GM23338 (cell line): ENCODE measurements around the gene PDE4D. TPM values are rescaled to one million over a fixed set of nuclear protein-coding genes. Genes with fewer than 3 reads are reported as not detected.

Experiments used
- ATAC-seq: fragments of 200-7000 bp; cut with Tn5 transposase; 3 replicates; pipeline ENCODE4 v1.9.1; 2020
- DNase-seq: peaks from one replicate; pipeline ENCODE4 v3.0.0-alpha.2; 2015; ENCODE audit warnings: low spot score
- H2AFZ ChIP-seq: fragments of 200-600 bp; sonication (generic); 2 replicates; pipeline ENCODE4 v1.8.0; 2016; ENCODE audit warnings: antibody characterized with exemption, mild to moderate bottlenecking, moderate library complexity
- H3F3A ChIP-seq: fragments of 200-600 bp; sonication (generic); replicated peaks from 2 replicates; pipeline ENCODE4 v1.8.0; 2017; ENCODE audit warnings: antibody characterized with exemption, mixed run types, low read depth
- H3K27ac ChIP-seq: fragments of 200-600 bp; sonication (generic); 2 replicates; pipeline ENCODE4 v1.6.1; 2016; ENCODE audit warnings: low read depth
- H3K27me3 ChIP-seq: fragments of 200-600 bp; sonication (generic); 2 replicates; pipeline ENCODE4 v1.8.0; 2016; ENCODE audit warnings: mild to moderate bottlenecking, mixed run types, moderate library complexity; ENCODE audit not compliant: insufficient read depth
- H3K36me3 ChIP-seq: fragments of 200-600 bp; sonication (generic); 2 replicates; pipeline ENCODE4 v1.8.0; 2016; ENCODE audit warnings: mild to moderate bottlenecking; ENCODE audit not compliant: insufficient read depth
- H3K4me1 ChIP-seq: fragments of 200-600 bp; sonication (generic); 2 replicates; pipeline ENCODE4 v1.8.0; 2016; ENCODE audit warnings: mild to moderate bottlenecking, moderate library complexity; ENCODE audit not compliant: insufficient read depth
- H3K4me2 ChIP-seq: fragments of 200-600 bp; sonication (generic); 2 replicates; pipeline ENCODE4 v1.7.1; 2017; ENCODE audit warnings: mixed run types
- H3K4me3 ChIP-seq: fragments of 200-600 bp; sonication (generic); 2 replicates; pipeline ENCODE4 v1.6.1; 2016; ENCODE audit warnings: mixed run types
- H3K79me2 ChIP-seq: fragments of 200-600 bp; sonication (generic); replicated peaks from 2 replicates; pipeline ENCODE4 v1.8.0; 2017; ENCODE audit warnings: mild to moderate bottlenecking; ENCODE audit not compliant: insufficient read depth
- H3K9me2 ChIP-seq: fragments of 200-600 bp; sonication (generic); 2 replicates; pipeline ENCODE4 v1.8.0; 2017; ENCODE audit not compliant: insufficient read depth
- H4K20me1 ChIP-seq: fragments of 200-600 bp; sonication (generic); replicated peaks from 2 replicates; pipeline ENCODE4 v1.8.0; 2017; ENCODE audit warnings: mild to moderate bottlenecking; ENCODE audit not compliant: insufficient read depth
- H3K27ac Mint-ChIP-seq: 2 replicates; pipeline ENCODE4 v1.8.0; 2020; ENCODE audit warnings: inconsistent platforms, mild to moderate bottlenecking, moderate library complexity, mixed read lengths
- H3K27me3 Mint-ChIP-seq: 3 replicates; pipeline ENCODE4 v1.8.0; 2022; ENCODE audit warnings: low read depth, mild to moderate bottlenecking, moderate library complexity, mixed read lengths, inconsistent platforms; ENCODE audit not compliant: insufficient read depth, poor library complexity
- H3K36me3 Mint-ChIP-seq: 3 replicates; pipeline ENCODE4 v1.8.0; 2021; ENCODE audit warnings: low read depth, mild to moderate bottlenecking, inconsistent platforms, moderate library complexity, mixed read lengths
- H3K4me1 Mint-ChIP-seq: 3 replicates; pipeline ENCODE4 v1.8.0; 2020; ENCODE audit warnings: mild to moderate bottlenecking, inconsistent platforms, mixed read lengths
- H3K4me3 Mint-ChIP-seq: 3 replicates; pipeline ENCODE4 v1.8.0; 2021; ENCODE audit warnings: moderate library complexity, mild to moderate bottlenecking, inconsistent platforms, mixed read lengths
- H3K9me3 Mint-ChIP-seq: 3 replicates; pipeline ENCODE4 v1.8.0; 2020; ENCODE audit warnings: moderate library complexity, mild to moderate bottlenecking, inconsistent platforms, mixed read lengths
- CREB1 ChIP-seq: fragments of 250-450 bp; sonication (Bioruptor Pico); IDR thresholded peaks from 2 replicates; pipeline ENCODE4 v1.5.0; 2020; ENCODE audit warnings: low read depth, mild to moderate bottlenecking, moderate library complexity
- EZH2 ChIP-seq: fragments of 200-600 bp; sonication (generic); IDR thresholded peaks from one replicate; pipeline ENCODE4 v1.8.0; 2017; ENCODE audit warnings: antibody characterized with exemption, mild to moderate bottlenecking, low read depth; ENCODE audit not compliant: unreplicated experiment
- EZH2phosphoT487 ChIP-seq: fragments of 200-600 bp; sonication (generic); IDR thresholded peaks from one replicate; pipeline ENCODE4 v1.8.1; 2018; ENCODE audit warnings: antibody characterized with exemption; ENCODE audit not compliant: unreplicated experiment
- JUNB ChIP-seq: IDR thresholded peaks from one replicate; pipeline ENCODE4 v1.6.1; 2016; ENCODE audit warnings: antibody characterized with exemption; ENCODE audit not compliant: unreplicated experiment
- NANOG ChIP-seq: IDR thresholded peaks from 2 replicates; pipeline ENCODE4 v1.6.1; 2016; ENCODE audit warnings: antibody characterized with exemption, borderline replicate concordance
- POLR2AphosphoS5 ChIP-seq: IDR thresholded peaks from 2 replicates; pipeline ENCODE4 v1.6.1; 2016; ENCODE audit warnings: antibody characterized with exemption, low read depth
- STAT1 ChIP-seq: IDR thresholded peaks from one replicate; pipeline ENCODE4 v1.6.1; 2016; ENCODE audit warnings: antibody characterized with exemption; ENCODE audit not compliant: unreplicated experiment
- ZNF114 ChIP-seq: fragments of 250-450 bp; sonication (Bioruptor Pico); IDR thresholded peaks from 2 replicates; pipeline ENCODE4 v1.5.0; 2020; ENCODE audit warnings: mild to moderate bottlenecking, moderate library complexity
- ZNF331 ChIP-seq: fragments of 250-450 bp; sonication (Bioruptor Pico); IDR thresholded peaks from 2 replicates; pipeline ENCODE4 v1.5.0; 2020; ENCODE audit warnings: low read depth, mild to moderate bottlenecking, moderate library complexity
- polyA plus RNA-seq: library from polyadenylated mRNA; unstranded; fragments of >200 nt; fragmentation: Nextera tagmentation; extraction: Ambion mirVana; gene quantifications from 2 replicates; pipeline ENCODE4 v1.2.1, GENCODE V29; 2016
- total RNA-seq: library from RNA; depleted of rRNA; stranded (reverse); fragments of >200 nt; shearing (Covaris generic); gene quantifications from 2 replicates; pipeline ENCODE4 v1.2.3, GENCODE V29; 2014
- TF ChIP-seq, protein P1 (sequence below): fragments of 250-450 bp; sonication (Bioruptor Pico); IDR thresholded peaks from 2 replicates; pipeline ENCODE4 v1.5.0; 2020; ENCODE audit warnings: mild to moderate bottlenecking, moderate library complexity
- TF ChIP-seq, protein P2 (sequence below): IDR thresholded peaks from 2 replicates; pipeline ENCODE4 v1.6.1; 2016; ENCODE audit warnings: antibody characterized with exemption
- TF ChIP-seq, protein P3 (sequence below): IDR thresholded peaks from one replicate; pipeline ENCODE4 v1.6.1; 2018; ENCODE audit warnings: antibody characterized with exemption; ENCODE audit not compliant: unreplicated experiment

The PDE4D gene
- total and polyA plus RNA-seq, 2 experiments from 2014 or later: 2.1 to 4.7 TPM

DNA sequence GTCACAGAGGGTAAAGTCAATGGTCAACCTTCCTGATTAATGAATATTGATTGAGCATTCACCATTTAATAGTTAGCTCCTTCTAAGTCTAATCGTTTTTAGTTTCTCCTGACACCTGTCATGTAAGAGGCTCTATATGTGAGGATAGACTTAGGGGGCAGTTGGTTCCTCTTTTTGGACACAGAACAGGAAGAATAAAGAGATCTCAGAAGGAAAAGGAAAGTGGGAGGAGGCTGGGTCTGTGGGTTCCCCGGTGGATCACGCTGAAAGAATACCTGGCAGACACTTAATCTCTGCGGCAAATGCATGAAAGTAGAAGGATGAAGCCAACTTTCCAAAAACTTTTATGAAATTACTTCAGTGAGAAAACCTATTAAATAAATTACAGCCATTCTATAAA is 98.4 kb downstream of the PDE4D start:
- H3K27ac Mint-ChIP-seq: no peak overlapping the region

More for the DNA sequence above, 98.4 kb downstream of the PDE4D start:
- no peaks in the 10 kb centered on the region for H3K27me3 ChIP-seq
- peaks cover 16% of the 10 kb centered on the region for H3K4me1 Mint-ChIP-seq
- no peak overlapping the region for H3K27ac ChIP-seq
- DNase-seq: no peak
- H3K4me3 ChIP-seq: no peak overlapping the region
- H3K27me3 Mint-ChIP-seq: no peaks in the 10 kb centered on the region
- H3K4me2 ChIP-seq: no peak overlapping the region
- TF ChIP-seq, protein P1, sequence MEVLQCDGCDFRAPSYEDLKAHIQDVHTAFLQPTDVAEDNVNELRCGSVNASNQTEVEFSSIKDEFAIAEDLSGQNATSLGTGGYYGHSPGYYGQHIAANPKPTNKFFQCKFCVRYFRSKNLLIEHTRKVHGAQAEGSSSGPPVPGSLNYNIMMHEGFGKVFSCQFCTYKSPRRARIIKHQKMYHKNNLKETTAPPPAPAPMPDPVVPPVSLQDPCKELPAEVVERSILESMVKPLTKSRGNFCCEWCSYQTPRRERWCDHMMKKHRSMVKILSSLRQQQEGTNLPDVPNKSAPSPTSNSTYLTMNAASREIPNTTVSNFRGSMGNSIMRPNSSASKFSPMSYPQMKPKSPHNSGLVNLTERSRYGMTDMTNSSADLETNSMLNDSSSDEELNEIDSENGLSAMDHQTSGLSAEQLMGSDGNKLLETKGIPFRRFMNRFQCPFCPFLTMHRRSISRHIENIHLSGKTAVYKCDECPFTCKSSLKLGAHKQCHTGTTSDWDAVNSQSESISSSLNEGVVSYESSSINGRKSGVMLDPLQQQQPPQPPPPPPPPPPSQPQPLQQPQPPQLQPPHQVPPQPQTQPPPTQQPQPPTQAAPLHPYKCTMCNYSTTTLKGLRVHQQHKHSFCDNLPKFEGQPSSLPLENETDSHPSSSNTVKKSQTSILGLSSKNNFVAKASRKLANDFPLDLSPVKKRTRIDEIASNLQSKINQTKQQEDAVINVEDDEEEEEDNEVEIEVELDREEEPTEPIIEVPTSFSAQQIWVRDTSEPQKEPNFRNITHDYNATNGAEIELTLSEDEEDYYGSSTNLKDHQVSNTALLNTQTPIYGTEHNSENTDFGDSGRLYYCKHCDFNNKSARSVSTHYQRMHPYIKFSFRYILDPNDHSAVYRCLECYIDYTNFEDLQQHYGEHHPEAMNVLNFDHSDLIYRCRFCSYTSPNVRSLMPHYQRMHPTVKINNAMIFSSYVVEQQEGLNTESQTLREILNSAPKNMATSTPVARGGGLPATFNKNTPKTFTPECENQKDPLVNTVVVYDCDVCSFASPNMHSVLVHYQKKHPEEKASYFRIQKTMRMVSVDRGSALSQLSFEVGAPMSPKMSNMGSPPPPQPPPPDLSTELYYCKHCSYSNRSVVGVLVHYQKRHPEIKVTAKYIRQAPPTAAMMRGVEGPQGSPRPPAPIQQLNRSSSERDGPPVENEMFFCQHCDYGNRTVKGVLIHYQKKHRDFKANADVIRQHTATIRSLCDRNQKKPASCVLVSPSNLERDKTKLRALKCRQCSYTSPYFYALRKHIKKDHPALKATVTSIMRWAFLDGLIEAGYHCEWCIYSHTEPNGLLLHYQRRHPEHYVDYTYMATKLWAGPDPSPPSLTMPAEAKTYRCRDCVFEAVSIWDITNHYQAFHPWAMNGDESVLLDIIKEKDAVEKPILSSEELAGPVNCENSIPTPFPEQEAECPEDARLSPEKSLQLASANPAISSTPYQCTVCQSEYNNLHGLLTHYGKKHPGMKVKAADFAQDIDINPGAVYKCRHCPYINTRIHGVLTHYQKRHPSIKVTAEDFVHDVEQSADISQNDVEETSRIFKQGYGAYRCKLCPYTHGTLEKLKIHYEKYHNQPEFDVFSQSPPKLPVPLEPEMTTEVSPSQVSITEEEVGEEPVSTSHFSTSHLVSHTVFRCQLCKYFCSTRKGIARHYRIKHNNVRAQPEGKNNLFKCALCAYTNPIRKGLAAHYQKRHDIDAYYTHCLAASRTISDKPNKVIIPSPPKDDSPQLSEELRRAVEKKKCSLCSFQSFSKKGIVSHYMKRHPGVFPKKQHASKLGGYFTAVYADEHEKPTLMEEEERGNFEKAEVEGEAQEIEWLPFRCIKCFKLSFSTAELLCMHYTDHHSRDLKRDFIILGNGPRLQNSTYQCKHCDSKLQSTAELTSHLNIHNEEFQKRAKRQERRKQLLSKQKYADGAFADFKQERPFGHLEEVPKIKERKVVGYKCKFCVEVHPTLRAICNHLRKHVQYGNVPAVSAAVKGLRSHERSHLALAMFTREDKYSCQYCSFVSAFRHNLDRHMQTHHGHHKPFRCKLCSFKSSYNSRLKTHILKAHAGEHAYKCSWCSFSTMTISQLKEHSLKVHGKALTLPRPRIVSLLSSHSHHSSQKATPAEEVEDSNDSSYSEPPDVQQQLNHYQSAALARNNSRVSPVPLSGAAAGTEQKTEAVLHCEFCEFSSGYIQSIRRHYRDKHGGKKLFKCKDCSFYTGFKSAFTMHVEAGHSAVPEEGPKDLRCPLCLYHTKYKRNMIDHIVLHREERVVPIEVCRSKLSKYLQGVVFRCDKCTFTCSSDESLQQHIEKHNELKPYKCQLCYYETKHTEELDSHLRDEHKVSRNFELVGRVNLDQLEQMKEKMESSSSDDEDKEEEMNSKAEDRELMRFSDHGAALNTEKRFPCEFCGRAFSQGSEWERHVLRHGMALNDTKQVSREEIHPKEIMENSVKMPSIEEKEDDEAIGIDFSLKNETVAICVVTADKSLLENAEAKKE: no peak
- TF ChIP-seq, protein P2, sequence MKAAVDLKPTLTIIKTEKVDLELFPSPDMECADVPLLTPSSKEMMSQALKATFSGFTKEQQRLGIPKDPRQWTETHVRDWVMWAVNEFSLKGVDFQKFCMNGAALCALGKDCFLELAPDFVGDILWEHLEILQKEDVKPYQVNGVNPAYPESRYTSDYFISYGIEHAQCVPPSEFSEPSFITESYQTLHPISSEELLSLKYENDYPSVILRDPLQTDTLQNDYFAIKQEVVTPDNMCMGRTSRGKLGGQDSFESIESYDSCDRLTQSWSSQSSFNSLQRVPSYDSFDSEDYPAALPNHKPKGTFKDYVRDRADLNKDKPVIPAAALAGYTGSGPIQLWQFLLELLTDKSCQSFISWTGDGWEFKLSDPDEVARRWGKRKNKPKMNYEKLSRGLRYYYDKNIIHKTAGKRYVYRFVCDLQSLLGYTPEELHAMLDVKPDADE: no peak
- no peak for TF ChIP-seq ZNF331
- TF ChIP-seq, protein P3, sequence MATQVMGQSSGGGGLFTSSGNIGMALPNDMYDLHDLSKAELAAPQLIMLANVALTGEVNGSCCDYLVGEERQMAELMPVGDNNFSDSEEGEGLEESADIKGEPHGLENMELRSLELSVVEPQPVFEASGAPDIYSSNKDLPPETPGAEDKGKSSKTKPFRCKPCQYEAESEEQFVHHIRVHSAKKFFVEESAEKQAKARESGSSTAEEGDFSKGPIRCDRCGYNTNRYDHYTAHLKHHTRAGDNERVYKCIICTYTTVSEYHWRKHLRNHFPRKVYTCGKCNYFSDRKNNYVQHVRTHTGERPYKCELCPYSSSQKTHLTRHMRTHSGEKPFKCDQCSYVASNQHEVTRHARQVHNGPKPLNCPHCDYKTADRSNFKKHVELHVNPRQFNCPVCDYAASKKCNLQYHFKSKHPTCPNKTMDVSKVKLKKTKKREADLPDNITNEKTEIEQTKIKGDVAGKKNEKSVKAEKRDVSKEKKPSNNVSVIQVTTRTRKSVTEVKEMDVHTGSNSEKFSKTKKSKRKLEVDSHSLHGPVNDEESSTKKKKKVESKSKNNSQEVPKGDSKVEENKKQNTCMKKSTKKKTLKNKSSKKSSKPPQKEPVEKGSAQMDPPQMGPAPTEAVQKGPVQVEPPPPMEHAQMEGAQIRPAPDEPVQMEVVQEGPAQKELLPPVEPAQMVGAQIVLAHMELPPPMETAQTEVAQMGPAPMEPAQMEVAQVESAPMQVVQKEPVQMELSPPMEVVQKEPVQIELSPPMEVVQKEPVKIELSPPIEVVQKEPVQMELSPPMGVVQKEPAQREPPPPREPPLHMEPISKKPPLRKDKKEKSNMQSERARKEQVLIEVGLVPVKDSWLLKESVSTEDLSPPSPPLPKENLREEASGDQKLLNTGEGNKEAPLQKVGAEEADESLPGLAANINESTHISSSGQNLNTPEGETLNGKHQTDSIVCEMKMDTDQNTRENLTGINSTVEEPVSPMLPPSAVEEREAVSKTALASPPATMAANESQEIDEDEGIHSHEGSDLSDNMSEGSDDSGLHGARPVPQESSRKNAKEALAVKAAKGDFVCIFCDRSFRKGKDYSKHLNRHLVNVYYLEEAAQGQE: no peak
- no peak for TF ChIP-seq POLR2AphosphoS5
- TF ChIP-seq NANOG: no peak
- TF ChIP-seq CREB1 (CRISPR knock-in tag): no peak
- TF ChIP-seq STAT1: no peak
- TF ChIP-seq ZNF114 (CRISPR knock-in tag): no peak
- TF ChIP-seq EZH2phosphoT487: no peak
- no peak for TF ChIP-seq EZH2
- no peak for TF ChIP-seq JUNB
- no peaks in the 10 kb centered on the region for H3F3A ChIP-seq
- H2AFZ ChIP-seq: no peak overlapping the region; the same call in 1 of the 2 replicates
- ATAC-seq: no peak
- H3K36me3 ChIP-seq: no peaks in the 10 kb centered on the region
- H3K4me3 Mint-ChIP-seq: no peak overlapping the region
- H3K79me2 ChIP-seq: no peaks in the 10 kb centered on the region
- peaks cover 11% of the 10 kb centered on the region; the same call in 1 of the 2 replicates for H3K4me1 ChIP-seq
- no peaks in the 10 kb centered on the region for H3K9me3 Mint-ChIP-seq
- no peaks in the 10 kb centered on the region for H3K9me2 ChIP-seq
- no peaks in the 10 kb centered on the region for H3K36me3 Mint-ChIP-seq
- no peaks in the 10 kb centered on the region for H4K20me1 ChIP-seq
